ENCODE results near the gene MIA2.
A peak's percentile ranks its signal among the peaks of the same experiment; 100 is the strongest.

The MIA2 gene

GRCh38 chr14:39370415-39370814, 136.7 kb downstream of the MIA2 start:
- no peak overlapping the region for H3K4me3 ChIP-seq (ENCODE audit: low read depth in 1 of 2, low read length in 2 of 2)
- H3K9me3 ChIP-seq (ENCODE audit: control insufficient read depth in 1 of 2, low read length in 2 of 2): no peaks in the 10 kb centered on the region
- no peaks in the 10 kb centered on the region for H3K27me3 ChIP-seq (ENCODE audit: low read depth, low read length)
- H3K36me3 ChIP-seq (ENCODE audit: control insufficient read depth in 1 of 2, insufficient read depth in 2 of 2, low read length in 2 of 2): peaks cover 4 to 6% of the 10 kb centered on the region in 2 donors
- H3K4me1 ChIP-seq (ENCODE audit: control insufficient read depth in 1 of 2, insufficient read depth in 2 of 2, low read length in 2 of 2): peaks cover 0 to 5% of the 10 kb centered on the region in 2 donors
- no peak overlapping the region for H3K27ac ChIP-seq (ENCODE audit: low read length)

- Histone ChIP-seq H3K4me1 (ENCODE audit: control insufficient read depth in 1 of 2, insufficient read depth in 2 of 2, low read length in 2 of 2) (peaks cover 4 to 5% of the 10 kb centered on the region in 2 donors), H3K27ac (ENCODE audit: low read length) (no peak overlapping the region), H3K27me3 (ENCODE audit: low read depth, low read length) (no peaks in the 10 kb centered on the region), H3K36me3 (ENCODE audit: control insufficient read depth in 1 of 2, insufficient read depth in 2 of 2, low read length in 2 of 2) (peaks cover 4 to 6% of the 10 kb centered on the region in 2 donors), H3K9me3 (ENCODE audit: control insufficient read depth in 1 of 2, low read length in 2 of 2) (no peaks in the 10 kb centered on the region), H3K4me3 (ENCODE audit: low read depth in 1 of 2, low read length in 2 of 2) (no peak overlapping the region)
Measured at GRCh38 chr14:39372656-39373055, 138.9 kb downstream of the MIA2 start.

GRCh38 chr14:39374851-39375250, 141.1 kb downstream of the MIA2 start:
- Histone ChIP-seq H3K4me1 (ENCODE audit: control insufficient read depth in 1 of 2, insufficient read depth in 2 of 2, low read length in 2 of 2) (peaks cover 0 to 4% of the 10 kb centered on the region in 2 donors), H3K27me3 (ENCODE audit: low read depth, low read length) (no peaks in the 10 kb centered on the region), H3K4me3 (ENCODE audit: low read depth in 1 of 2, low read length in 2 of 2) (no peak overlapping the region), H3K27ac (ENCODE audit: low read length) (no peak overlapping the region), H3K36me3 (ENCODE audit: control insufficient read depth in 1 of 2, insufficient read depth in 2 of 2, low read length in 2 of 2) (peaks cover 4 to 6% of the 10 kb centered on the region in 2 donors), H3K9me3 (ENCODE audit: control insufficient read depth in 1 of 2, low read length in 2 of 2) (no peaks in the 10 kb centered on the region)

GRCh38 chr14:39376667-39377403, 143.1 kb downstream of the MIA2 start:
- H3K9me3 ChIP-seq (ENCODE audit: control insufficient read depth in 1 of 2, low read length in 2 of 2): no peaks in the 10 kb centered on the region
- peak overlapping the region; percentile 31 for H3K27ac ChIP-seq (ENCODE audit: low read length)
- no peaks in the 10 kb centered on the region for H3K36me3 ChIP-seq (ENCODE audit: control insufficient read depth in 1 of 2, insufficient read depth in 2 of 2, low read length in 2 of 2)
- no peaks in the 10 kb centered on the region for H3K27me3 ChIP-seq (ENCODE audit: low read depth, low read length)
- H3K4me3 ChIP-seq (ENCODE audit: low read depth in 1 of 2, low read length in 2 of 2): no peak overlapping the region
- H3K4me1 ChIP-seq (ENCODE audit: control insufficient read depth in 1 of 2, insufficient read depth in 2 of 2, low read length in 2 of 2): peaks cover 0 to 4% of the 10 kb centered on the region in 2 donors

- Histone ChIP-seq H3K9me3 (ENCODE audit: control insufficient read depth in 1 of 2, low read length in 2 of 2) (no peaks in the 10 kb centered on the region), H3K4me1 (ENCODE audit: control insufficient read depth in 1 of 2, insufficient read depth in 2 of 2, low read length in 2 of 2) (peaks cover 0 to 4% of the 10 kb centered on the region in 2 donors), H3K4me3 (ENCODE audit: low read depth in 1 of 2, low read length in 2 of 2) (no peak overlapping the region), H3K27me3 (ENCODE audit: low read depth, low read length) (no peaks in the 10 kb centered on the region), H3K36me3 (ENCODE audit: control insufficient read depth in 1 of 2, insufficient read depth in 2 of 2, low read length in 2 of 2) (no peaks in the 10 kb centered on the region), H3K27ac (ENCODE audit: low read length) (no peak overlapping the region)
Measured at GRCh38 chr14:39381366-39381765, 147.7 kb downstream of the MIA2 start.

GRCh38 chr14:39382463-39382862, 148.7 kb downstream of the MIA2 start:
- Histone ChIP-seq H3K27me3 (ENCODE audit: low read depth, low read length) (no peaks in the 10 kb centered on the region), H3K4me3 (ENCODE audit: low read depth in 1 of 2, low read length in 2 of 2) (no peak overlapping the region), H3K36me3 (ENCODE audit: control insufficient read depth in 1 of 2, insufficient read depth in 2 of 2, low read length in 2 of 2) (no peaks in the 10 kb centered on the region), H3K9me3 (ENCODE audit: control insufficient read depth in 1 of 2, low read length in 2 of 2) (no peaks in the 10 kb centered on the region), H3K4me1 (ENCODE audit: control insufficient read depth in 1 of 2, insufficient read depth in 2 of 2, low read length in 2 of 2) (no peaks in the 10 kb centered on the region), H3K27ac (ENCODE audit: low read length) (no peak overlapping the region)

GRCh38 chr14:39383026-39383660, 149.4 kb downstream of the MIA2 start:
- Histone ChIP-seq H3K36me3 (ENCODE audit: control insufficient read depth in 1 of 2, insufficient read depth in 2 of 2, low read length in 2 of 2) (no peaks in the 10 kb centered on the region), H3K27ac (ENCODE audit: low read length) (no peak overlapping the region), H3K27me3 (ENCODE audit: low read depth, low read length) (no peaks in the 10 kb centered on the region), H3K4me3 (ENCODE audit: low read depth in 1 of 2, low read length in 2 of 2) (no peak overlapping the region), H3K9me3 (ENCODE audit: control insufficient read depth in 1 of 2, low read length in 2 of 2) (no peaks in the 10 kb centered on the region), H3K4me1 (ENCODE audit: control insufficient read depth in 1 of 2, insufficient read depth in 2 of 2, low read length in 2 of 2) (no peaks in the 10 kb centered on the region)

GRCh38 chr14:39383741-39384140, 150.0 kb downstream of the MIA2 start:
- Histone ChIP-seq H3K27me3 (ENCODE audit: low read depth, low read length) (no peaks in the 10 kb centered on the region), H3K4me3 (ENCODE audit: low read depth in 1 of 2, low read length in 2 of 2) (no peak overlapping the region), H3K36me3 (ENCODE audit: control insufficient read depth in 1 of 2, insufficient read depth in 2 of 2, low read length in 2 of 2) (no peaks in the 10 kb centered on the region), H3K9me3 (ENCODE audit: control insufficient read depth in 1 of 2, low read length in 2 of 2) (no peaks in the 10 kb centered on the region), H3K4me1 (ENCODE audit: control insufficient read depth in 1 of 2, insufficient read depth in 2 of 2, low read length in 2 of 2) (no peaks in the 10 kb centered on the region), H3K27ac (ENCODE audit: low read length) (no peak overlapping the region)

GRCh38 chr14:39384177-39384576, 150.5 kb downstream of the MIA2 start:
- Histone ChIP-seq H3K4me3 (ENCODE audit: low read depth in 1 of 2, low read length in 2 of 2) (no peak overlapping the region), H3K36me3 (ENCODE audit: control insufficient read depth in 1 of 2, insufficient read depth in 2 of 2, low read length in 2 of 2) (no peaks in the 10 kb centered on the region), H3K4me1 (ENCODE audit: control insufficient read depth in 1 of 2, insufficient read depth in 2 of 2, low read length in 2 of 2) (no peaks in the 10 kb centered on the region), H3K9me3 (ENCODE audit: control insufficient read depth in 1 of 2, low read length in 2 of 2) (no peaks in the 10 kb centered on the region), H3K27ac (ENCODE audit: low read length) (no peak overlapping the region), H3K27me3 (ENCODE audit: low read depth, low read length) (no peaks in the 10 kb centered on the region)

- no peaks in the 10 kb centered on the region for H3K27me3 ChIP-seq (ENCODE audit: low read depth, low read length)
- no peak overlapping the region for H3K4me3 ChIP-seq (ENCODE audit: low read depth in 1 of 2, low read length in 2 of 2)
- no peaks in the 10 kb centered on the region for H3K9me3 ChIP-seq (ENCODE audit: control insufficient read depth in 1 of 2, low read length in 2 of 2)
- H3K4me1 ChIP-seq (ENCODE audit: control insufficient read depth in 1 of 2, insufficient read depth in 2 of 2, low read length in 2 of 2): no peaks in the 10 kb centered on the region
- H3K36me3 ChIP-seq (ENCODE audit: control insufficient read depth in 1 of 2, insufficient read depth in 2 of 2, low read length in 2 of 2): peaks cover 4 to 15% of the 10 kb centered on the region in 2 donors
- no peak overlapping the region for H3K27ac ChIP-seq (ENCODE audit: low read length)
Measured at GRCh38 chr14:39393289-39393688, 159.6 kb downstream of the MIA2 start.

GRCh38 chr14:39395555-39396254, 162.0 kb downstream of the MIA2 start:
- H3K27ac ChIP-seq (ENCODE audit: low read length): no peak overlapping the region
- peaks cover 18 to 28% of the 10 kb centered on the region in 2 donors for H3K36me3 ChIP-seq (ENCODE audit: control insufficient read depth in 1 of 2, insufficient read depth in 2 of 2, low read length in 2 of 2)

More at GRCh38 chr14:39395555-39396254, 162.0 kb downstream of the MIA2 start:
- no peaks in the 10 kb centered on the region for H3K4me1 ChIP-seq (ENCODE audit: control insufficient read depth in 1 of 2, insufficient read depth in 2 of 2, low read length in 2 of 2)
- no peak overlapping the region for H3K4me3 ChIP-seq (ENCODE audit: low read depth in 1 of 2, low read length in 2 of 2)
- H3K27me3 ChIP-seq (ENCODE audit: low read depth, low read length): no peaks in the 10 kb centered on the region
- H3K9me3 ChIP-seq (ENCODE audit: control insufficient read depth in 1 of 2, low read length in 2 of 2): no peaks in the 10 kb centered on the region

Measured in muscle layer of duodenum (tissue), 2 donors.